ENCODE measurements around the gene CHTF8.

DNA sequence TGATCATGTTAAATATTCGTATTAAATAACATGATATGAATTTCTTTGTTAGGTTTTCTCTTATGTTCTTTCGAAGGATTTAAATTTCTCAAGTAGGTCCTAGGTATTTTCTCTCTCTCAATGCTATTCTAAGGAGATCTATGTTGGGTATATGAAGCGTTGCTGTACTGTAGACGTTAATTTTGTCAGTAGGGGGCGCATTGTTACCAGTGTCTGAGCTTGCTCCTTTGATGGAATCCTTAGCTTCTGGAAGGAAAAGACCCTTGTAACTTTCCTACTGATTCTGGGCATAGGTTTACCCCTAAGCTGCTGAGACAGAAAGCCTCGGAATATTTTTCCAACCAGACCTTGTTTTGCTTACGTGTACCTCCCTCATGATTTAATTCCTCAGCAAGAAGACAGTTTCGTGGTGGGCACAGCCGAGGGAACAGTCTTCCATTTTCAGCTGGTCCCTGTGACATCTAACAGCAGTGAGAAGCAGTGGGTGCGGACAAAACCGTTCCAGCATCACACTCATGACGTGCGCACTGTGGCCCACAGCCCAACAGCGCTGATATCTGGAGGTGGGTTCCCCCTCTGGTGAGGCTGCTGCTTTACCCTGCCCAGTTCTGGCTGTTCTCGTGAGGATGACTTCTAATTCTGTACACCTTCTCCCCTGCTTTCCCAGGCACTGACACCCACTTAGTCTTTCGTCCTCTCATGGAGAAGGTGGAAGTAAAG lies 17.9 kb upstream of the CHTF8 start:
- no peak for TF ChIP-seq EZH2 (IDR thresholded peaks at IDR 0.05; ENCODE audit: insufficient read depth, poor library complexity, severe bottlenecking)
- no peak for TF ChIP-seq EZH2phosphoT487 (IDR thresholded peaks at IDR 0.05; ENCODE audit: insufficient read depth, low read depth)
